ENCODE results near the gene GAD1.

GAD1 gene

DNA sequence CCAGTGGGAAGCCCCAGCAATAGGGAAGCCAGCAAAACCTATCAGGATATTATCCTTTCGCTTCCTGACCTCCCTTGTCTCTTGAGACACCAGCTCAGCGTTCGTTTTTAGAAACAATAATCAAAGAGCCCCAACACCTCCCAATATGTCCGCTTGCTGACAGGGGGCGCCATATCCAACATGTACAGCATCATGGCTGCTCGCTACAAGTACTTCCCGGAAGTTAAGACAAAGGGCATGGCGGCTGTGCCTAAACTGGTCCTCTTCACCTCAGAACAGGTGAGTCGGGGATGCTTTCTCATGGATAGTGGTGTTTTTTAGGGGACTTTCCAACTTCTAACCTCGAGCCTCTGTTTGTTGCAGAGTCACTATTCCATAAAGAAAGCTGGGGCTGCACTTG is 28.7 kb downstream of the GAD1 start:
- Histone ChIP-seq H3K4me3 (no peak overlapping the region), H3K27ac (no peak overlapping the region)
- no peak for TF ChIP-seq CTCF (IDR thresholded peaks at IDR 0.05)
- no peak for DNase-seq (ENCODE audit: low spot score)

GRCh38 chr2:170846314-170846713 is 29.6 kb downstream of the GAD1 start:
- DNase-seq (ENCODE audit: low spot score) = no peak
- no peak overlapping the region for H3K4me3 ChIP-seq
- H3K27ac ChIP-seq = no peak overlapping the region
- TF ChIP-seq CTCF (IDR thresholded peaks at IDR 0.05) = no peak

- Histone ChIP-seq H3K4me3 (no peak overlapping the region), H3K27ac (no peak overlapping the region)
- no peak for TF ChIP-seq CTCF (IDR thresholded peaks at IDR 0.05)
- no peak for DNase-seq (ENCODE audit: low spot score)
These were observed 31.0 kb downstream of the GAD1 start for GRCh38 chr2:170847716-170848115.

DNA sequence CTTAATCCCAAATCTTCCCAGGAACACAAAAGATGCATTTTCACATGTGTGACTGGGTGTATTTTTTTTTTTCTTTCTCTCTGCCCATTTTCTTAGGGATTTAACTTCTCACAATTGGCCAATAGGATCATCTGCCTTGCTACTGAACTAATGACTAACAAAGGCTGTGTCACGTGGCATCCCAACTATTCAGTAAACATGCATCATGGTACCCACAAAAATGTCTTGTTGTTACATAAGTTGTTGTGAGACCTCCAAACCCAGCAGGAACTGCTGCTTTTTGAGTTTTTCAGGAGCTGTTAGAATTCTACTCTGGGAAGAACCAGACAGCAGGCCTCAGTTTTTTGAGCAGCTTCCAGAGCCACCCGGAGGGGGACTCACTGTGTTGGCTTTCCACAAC is 31.9 kb downstream of the GAD1 start:
- TF ChIP-seq CTCF (IDR thresholded peaks at IDR 0.05) = no peak
- Histone ChIP-seq H3K4me3 (no peak overlapping the region), H3K27ac (no peak overlapping the region)
- no peak for DNase-seq (ENCODE audit: low spot score)

- DNase-seq (ENCODE audit: low spot score) = no peak
- Histone ChIP-seq H3K27ac (no peak overlapping the region), H3K4me3 (no peak overlapping the region)
- no peak for TF ChIP-seq CTCF (IDR thresholded peaks at IDR 0.05)
These were observed 33.6 kb downstream of the GAD1 start for GRCh38 chr2:170850251-170850650.

- Histone ChIP-seq H3K27ac (no peak overlapping the region), H3K4me3 (no peak overlapping the region)
- no peak for TF ChIP-seq CTCF (IDR thresholded peaks at IDR 0.05)
- DNase-seq (ENCODE audit: low spot score) = no peak
These were observed 34.9 kb downstream of the GAD1 start for GRCh38 chr2:170851635-170852034.

DNA sequence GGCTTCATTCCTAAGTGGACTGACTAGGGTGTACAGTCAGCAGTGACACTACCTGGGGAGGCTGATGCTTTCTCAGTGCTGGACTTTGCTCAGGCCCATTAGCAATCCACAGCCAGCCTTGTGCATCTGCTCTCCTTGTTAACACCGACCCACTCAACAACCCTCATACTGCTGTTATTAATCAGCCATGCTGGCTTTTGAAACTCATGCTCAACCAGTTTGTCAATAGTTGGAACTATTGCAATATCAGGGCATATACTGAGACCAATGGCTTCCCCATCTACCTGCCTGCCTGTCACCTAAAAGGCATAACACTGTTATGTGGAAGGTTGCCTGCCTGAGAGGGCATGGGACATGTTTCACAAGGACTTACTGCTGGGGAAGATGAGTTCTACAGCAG is 39.4 kb downstream of the GAD1 start:
- Histone ChIP-seq H3K4me3 (no peak overlapping the region), H3K27ac (no peak overlapping the region)
- TF ChIP-seq CTCF (IDR thresholded peaks at IDR 0.05) = no peak
- DNase-seq (ENCODE audit: low spot score) = no peak

Data from coronary artery (tissue), 2 donors.